Activated CD4-positive, alpha-beta T cell treated with anti-CD3 and anti-CD28 coated beads, Interleukin-2, amount 50 U/mL, for 48 hours (primary cell): ENCODE results near the gene ZNF70.

Experiments
- DNase-seq, 2 experiments: peaks; one replicate each; pipeline ENCODE4 v3.0.0-alpha.2; 2020

Gene ZNF70

GRCh38 chr22:23778577-23778900 is 27.6 kb upstream of the ZNF70 start:
- DNase-seq = no peak

DNA sequence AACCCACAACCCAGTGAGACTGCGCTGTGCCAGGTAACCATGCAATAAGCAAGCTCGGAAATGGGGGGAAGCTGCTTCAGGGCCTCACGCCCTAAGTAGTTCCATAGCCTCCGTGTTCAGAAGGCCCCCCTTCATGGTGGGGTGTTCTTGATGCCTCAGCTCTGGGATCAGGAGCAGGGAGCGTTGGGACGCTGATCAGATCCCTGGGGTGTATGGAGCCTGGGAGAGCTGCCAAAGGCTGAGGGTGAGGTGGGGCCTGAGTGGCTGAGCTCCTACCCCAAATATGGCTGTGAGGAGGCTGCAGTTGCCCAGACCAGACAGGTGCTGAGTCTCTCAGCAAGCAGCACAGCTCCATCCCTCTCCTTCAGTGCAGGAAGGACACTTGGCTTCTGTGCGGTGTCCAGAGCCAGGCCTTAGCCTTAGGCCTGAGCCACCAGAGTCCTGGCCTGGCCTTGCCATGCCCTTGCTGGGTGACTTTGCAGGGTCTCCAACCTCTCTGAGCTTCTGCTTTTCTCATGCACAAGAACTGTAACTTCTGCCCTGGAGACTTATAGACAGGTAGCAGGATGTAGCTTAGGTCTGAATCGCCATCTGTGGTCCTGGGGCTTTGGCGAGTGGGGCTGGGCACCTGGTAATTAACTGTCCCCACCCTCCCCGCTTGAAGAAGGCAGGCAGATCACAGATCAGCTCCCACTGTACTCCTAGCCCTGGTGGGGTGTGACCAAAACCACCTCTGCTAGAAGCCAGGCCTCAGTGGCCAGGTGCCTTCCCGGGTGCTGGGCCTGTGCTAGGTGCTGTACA is 27.1 kb upstream of the ZNF70 start:
- DNase-seq = no peak

GRCh38 chr22:23775779-23776375 is 25.0 kb upstream of the ZNF70 start:
- no peak for DNase-seq

DNA sequence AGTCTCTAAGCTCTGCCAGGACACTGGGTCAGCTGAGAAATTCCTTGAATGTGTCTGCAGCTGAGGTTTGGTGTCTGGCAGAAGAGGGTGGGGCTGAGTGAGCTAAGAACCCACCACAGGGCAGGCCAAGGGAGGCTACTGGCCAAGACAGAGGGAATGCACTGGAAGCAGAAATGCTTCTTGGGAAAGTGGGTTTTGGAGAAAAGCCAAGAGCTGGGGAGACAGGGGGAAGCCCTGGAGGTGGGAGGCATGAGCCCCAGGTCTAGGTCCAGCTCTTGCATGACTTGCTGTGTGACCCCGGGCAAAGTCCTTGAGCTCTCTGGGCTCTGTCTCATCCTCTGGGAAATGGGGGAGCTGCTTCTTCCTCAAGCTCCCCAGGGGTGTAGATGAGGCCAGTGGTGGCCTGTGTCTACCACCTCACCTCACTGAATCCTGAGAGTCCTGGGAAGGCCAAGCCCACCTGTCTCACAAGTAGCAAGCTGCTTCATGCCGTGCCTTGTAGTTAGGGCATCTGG is 24.1 kb upstream of the ZNF70 start:
- no peak for DNase-seq

DNA sequence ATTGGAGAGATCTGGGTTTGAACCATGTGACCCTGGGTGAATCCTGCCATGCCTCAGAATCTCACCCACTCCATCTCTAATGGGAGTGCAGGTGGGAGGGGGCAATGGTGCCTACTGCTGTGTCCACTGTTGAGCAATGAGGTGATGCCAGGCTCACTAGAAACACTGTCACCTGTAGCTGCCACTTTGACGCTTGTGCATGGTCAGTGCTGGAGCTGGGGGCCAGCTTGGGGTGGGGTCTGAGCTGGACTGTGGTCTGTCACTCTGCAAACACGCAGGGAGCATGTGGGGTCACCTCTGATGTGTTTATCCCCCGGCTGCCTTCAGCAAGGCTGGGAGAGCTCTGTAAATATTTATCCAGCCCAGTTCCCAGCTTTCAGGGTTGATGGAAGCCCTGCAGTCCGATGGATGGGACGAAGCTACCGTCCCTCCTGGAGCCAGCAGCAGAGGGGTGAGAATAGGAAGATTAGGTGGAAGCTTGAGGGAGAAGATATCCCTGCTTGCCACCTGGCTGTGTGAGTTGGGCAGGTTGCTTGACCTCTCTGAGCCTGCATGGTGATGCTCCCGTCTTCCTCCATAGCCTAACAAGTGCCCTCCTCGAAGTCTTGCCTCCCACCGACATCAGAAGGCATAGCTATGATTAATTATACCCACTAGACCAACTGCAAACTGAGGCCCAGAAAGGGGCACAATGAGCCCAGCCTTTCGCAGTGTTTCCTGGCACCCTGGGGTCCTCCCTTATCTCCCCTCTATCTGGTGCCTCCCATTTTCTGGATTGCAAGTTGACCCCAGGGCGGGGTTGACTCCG is 23.4 kb upstream of the ZNF70 start:
- DNase-seq = no peak

DNA sequence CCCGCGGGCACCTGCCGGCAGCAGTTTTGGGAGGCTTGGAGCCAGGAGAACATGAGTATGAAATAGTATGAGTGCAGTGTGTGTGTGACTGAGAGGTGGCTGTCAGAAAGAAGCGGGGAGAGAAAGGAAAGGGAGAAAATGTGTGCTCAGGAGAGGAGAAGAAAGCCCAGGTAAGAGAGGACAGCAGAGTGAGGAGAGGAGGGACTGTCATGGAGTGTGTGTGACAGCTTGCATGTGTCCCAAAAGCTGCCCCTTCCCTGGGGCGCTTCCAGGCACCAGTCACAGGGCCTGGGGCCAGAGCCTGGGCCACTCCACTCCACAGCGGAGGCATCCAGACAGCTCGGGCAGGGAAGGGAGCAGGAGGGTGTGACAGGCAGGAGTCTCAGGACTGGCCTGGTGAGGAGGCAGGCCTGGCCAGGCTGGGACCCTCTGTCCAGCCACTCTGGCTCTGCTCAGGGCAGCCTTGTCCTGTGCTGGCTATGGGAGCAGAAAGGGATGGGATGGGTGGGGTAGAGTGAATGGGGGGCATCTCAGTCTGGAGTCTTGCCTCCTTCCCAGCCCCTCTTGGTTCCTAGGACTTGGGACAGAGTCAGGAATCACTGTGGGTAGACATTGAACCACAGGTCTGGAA is 22.7 kb upstream of the ZNF70 start:
- no peak for DNase-seq

DNA sequence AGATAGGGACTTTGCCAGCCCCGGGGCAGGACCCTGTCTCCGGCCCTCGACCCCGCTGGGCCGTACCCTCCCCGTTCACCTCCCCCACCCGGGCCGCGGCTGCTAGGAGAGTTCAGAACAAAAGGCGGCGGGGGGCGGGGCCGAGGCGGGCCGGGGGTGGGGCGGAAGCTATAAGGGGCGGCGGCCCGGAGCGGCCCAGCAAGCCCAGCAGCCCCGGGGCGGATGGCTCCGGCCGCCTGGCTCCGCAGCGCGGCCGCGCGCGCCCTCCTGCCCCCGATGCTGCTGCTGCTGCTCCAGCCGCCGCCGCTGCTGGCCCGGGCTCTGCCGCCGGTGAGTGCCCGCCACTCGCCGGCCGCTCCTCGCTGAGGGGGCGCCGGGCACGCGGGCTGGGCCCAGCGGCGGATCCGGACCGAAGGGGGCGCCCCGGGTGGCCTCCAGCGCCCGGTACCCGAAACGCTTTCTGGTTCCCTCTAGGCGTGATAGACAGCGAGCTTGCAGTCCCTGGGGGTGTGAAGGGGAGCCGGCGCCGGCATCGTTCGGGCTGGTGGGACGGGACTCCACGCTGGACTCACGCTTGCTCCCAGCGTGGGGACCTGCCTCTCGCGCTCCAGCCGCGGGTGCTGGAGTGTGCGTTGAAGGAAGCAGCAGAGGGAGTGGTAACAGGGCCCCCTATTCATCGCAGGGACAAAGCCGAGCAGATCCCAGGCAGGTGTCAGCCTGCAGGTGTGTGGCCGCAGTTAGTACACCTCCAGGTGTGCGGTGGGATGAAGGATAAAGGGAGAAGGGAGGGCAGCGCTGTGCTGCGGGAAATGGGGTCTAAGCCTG is 21.9 kb upstream of the ZNF70 start, which contains the start of gene MMP11:
Gene MMP11, plus strand, starts transcription at position 201 of the 825 bp plus-strand sequence. Its CDS starts 22 bp downstream, at position 223.
- peak; percentile 60 to 61 for DNase-seq

DNA sequence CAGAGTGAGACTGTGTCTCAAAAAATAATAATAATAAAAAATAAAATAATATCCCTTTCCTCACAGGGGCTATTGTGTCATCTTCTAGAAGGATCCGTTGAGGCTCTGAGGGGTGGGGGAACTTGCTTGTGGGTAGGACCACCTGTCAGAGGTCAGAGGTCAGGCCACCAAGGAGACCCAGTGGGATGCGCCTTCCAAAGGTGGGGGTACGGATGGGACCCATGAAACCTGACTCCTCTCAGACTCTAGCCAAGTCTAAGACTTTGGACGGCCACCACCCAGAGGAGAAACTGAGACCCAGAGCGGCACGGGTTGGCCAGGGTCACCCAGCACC is 21.4 kb upstream of the ZNF70 start:
- no peak for DNase-seq

DNA sequence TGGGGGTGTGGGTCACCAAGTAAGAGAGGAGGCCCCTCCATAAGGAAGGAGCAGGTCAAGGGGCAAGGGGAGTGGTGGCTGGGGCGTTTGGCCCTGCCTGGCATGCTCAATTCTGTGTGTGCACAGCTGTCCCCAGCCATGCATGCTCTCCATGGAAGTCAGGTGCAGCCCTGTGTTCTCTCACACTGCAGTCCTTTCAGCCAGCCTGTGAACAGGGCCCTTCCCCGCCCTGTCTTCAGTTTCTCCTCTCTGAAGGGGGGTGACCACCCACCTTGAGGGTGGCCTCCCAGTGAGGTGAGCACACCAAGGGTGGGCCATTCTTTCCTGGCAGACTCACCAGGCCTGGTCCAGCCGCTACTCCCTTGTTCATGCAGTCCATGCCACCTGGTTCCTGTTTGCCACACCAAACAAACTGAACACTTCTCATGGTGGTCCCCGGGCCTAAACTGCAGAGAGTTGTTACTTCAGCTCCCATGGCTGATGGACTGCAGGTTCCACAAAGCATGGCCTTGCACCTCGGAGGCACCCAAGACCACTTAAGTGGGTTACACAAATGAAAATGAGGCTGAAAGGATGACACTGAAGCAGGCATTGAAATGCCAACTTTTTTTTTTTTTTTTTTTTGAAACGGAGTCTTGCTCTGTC is 18.5 kb upstream of the ZNF70 start:
- DNase-seq = no peak

DNA sequence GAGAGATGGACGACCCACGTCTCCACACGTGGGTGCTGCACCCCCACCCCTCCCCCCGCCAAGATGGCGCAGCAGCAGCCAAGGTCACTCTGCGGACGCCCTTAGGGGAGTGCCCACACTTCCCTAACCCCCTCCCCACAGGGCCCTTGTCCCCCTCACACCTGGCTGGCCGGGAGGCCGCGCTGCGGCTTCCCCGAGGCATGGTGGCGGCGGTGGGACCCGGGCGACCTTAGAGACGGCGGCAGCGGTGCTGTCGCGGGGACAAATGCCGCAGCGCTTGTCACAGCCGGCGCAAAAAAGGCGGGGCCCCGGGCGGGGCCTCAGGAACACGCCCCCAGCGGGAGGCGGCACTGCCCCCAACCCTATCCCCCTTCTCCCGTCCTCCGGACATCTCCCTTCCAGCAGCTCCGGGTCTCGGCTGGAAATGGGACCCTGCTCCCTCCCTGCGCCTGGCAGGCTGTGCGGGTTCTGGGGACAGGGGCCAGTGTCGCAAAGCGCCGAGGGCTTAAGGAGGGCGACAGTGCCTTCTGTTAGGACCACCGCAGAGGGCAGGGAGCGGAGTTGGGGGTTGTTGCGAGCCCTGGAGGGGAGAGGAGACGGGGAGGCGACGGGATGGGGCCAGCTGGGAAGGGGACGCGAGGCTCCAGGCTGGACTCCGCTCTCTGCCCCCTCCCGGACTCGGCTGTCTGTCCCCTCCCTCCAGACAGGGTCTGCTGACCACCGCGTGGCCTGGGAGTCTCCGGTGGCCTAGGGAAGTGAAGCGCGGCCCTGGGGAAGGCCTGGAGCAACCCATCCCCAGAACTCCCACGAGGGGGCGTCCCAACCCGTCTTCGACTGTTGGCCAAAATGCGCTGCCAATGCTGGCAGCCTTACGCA is 17.0 kb upstream of the ZNF70 start, which contains the start of gene CHCHD10:
Gene CHCHD10, minus strand, starts transcription at position 300 of the 876 bp plus-strand sequence. Its CDS starts 98 bp downstream, at position 202.
- DNase-seq = peak; percentile 78 to 86

DNA sequence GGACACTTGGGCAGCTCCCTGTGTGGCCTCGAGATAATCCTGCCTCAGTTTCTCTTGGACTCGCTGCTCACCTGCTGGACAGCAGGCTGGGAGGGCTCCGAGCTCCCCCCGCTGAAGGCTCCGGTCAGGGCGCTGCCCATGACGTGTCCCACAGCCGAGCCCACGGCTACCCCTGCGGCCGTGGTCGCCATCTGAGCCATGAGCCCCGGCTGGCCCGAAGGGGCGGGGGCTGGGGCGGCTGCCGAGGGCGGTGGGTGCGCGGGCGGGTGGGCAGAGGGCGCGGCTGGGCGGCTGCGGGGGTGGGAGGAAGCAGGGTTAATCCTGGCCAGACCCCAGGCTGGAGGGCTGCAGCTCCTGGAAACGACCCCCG is 16.4 kb upstream of the ZNF70 start:
- DNase-seq = no peak

DNA sequence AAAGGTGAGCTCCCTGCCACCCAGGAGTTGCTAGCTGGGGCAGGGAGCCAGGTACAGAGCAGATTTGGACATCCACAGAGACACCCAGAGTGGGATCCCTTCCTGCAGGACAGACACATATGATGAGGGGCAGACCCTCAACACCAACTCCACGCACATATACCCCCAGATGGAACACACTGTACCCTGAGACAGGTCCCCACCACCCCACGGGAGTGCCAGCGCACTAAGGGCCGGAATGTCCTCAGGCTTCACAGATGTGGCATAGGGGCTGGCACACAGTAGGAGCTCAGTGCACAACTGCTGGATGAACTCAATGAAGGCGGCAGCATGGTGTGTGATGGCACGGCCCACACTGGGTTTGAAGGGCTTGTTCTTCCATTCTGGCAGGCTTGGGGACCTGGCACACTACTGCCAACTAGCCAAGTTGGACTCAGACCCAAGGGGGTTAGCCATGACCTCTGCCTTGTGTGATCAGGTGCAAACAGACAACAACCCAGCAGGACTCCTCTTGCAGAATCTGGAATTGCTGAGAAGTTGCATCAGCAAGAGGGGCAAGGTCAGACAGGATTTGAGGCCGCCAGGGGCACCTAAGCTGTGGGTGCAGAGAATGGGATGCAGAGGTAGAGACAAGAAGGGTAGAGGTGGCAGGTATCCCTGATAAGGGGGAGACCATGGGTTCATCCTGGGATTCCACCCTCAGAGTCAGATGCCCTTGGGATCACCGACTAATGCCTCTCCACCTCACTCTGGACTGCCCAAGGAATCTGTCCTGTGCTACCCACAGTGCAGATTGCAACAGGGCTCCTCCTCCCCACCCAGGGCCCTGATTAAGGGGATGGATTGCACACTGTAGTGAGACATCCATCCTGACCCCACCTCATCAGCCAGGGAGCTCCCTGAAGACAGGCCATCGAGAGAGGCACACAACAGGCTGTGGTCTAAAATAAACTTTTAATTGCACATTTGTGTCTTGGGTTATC is 14.3 kb upstream of the ZNF70 start:
- DNase-seq = no peak

DNA sequence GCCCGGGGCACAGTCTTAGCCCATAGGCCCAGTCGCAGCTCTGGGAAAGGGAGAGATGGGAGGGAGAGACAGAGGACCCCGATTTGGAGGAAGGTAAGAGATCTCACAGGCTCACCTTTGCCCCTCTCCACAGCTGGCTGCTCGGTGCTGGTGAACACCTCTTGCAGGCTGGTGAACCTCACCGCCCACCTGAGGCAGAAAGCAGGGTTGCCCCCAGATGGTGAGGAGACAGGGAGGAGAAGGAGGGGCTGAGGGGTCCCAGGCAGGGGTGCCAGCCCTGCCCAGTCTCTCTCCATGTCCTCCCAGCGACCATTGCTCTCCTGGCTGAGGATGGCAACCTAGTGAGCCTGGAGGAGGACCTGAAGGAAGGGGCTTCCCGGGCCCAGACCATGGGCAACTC is 13.0 kb upstream of the ZNF70 start:
- DNase-seq = no peak

GRCh38 chr22:23763579-23763945 is 12.7 kb upstream of the ZNF70 start:
- peak; percentile 65 to 70 for DNase-seq

DNA sequence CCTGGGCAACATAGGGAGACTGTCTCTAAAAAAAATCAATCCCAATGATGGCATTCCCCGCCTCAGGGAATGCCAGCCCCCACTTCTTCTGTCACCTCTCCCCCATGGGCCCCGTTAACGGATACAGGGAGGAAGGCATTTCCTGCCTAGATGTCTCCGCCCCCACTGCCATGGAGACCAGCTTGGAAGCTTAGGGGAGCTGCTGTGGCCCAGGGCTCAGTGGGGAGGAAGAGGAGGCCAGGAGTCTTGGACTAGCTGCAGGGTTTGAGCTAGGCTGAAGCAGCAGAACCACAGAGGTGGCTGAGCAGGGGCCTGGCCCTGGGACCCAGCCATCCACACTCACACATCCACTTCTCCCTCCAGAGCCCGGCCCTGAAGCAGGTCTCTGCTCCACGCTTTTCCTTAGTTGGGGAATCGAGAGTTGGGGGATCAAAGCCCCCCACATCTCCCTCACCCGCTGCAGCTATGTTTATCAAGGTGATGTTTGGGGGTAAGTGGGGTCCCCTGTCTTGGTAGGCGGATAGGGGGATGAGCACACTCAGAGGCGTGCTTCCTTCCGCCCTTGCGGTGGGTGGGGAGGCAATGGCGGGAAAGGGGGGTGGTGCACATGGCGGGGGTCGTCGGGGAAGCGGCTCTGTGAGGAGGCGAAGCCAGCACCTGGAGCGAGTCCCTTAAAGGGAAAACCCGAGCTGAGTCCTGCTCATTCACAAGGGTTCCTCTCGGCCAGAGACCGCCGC is 12.1 kb upstream of the ZNF70 start, which contains the start of gene C22orf15:
Gene C22orf15, plus strand, starts transcription at position 149 of the 737 bp plus-strand sequence. Its CDS starts 317 bp downstream, at position 466.
- peak in 1 of 2 experiments; percentile 26 for DNase-seq

DNA sequence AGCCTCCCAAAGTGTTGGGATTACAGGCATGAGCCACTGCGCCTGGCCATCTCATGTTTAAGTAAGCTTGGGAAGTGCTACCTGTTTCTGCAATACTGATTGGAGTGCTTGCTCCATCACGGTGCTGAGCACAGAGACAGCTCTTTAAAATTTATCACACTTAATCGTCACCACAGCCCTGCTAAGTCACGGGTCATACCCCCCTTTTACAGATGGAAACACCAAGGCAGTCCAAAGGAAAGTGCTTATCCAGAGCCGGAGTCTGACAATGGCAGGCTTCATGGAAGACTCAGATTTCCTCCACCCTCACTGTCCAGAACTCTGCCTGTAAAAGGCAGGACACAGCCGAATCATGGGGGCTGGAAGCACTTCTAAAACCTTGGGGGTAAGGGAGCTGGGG is 9.1 kb upstream of the ZNF70 start:
- no peak for DNase-seq

DNA sequence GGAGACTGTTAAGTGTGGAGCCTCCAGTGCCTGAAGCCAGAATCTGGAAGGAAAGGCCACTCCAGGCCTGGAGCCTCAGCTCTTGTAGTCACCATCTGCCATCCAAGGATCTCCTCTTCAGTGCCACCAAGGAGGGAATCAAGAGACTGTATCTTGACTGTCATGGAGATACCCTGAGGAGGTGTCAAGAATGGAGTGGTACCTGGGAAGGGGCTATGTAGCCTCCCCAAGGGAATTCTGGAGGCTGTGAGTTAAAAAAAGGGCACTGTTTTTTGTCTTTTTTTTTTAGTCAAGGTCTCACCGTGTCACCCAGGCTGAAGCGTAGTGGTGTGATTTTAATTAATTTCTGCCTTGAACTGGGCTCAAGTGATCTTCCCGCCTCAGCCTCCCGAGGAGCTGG is 8.7 kb upstream of the ZNF70 start:
- DNase-seq = no peak

- DNase-seq = no peak
These were observed 6.0 kb upstream of the ZNF70 start for GRCh38 chr22:23756891-23757290.

GRCh38 chr22:23755711-23756110 is 4.8 kb upstream of the ZNF70 start:
- DNase-seq = no peak
